Omental fat pad (tissue), 4 donors: ENCODE data around the gene TGFBR1. TPM values are rescaled to one million over a fixed set of nuclear protein-coding genes. Genes with fewer than 3 reads are reported as not detected.

Source experiments
- ATAC-seq: fragments of 150-250 bp; one replicate; pipeline ENCODE4 v1.9.1; 2016; ENCODE audit warnings: mild to moderate bottlenecking, moderate library complexity; ENCODE audit not compliant: low FRiP score
- DNase-seq: peaks from one replicate; pipeline ENCODE4 v3.0.0-alpha.2; 2019; ENCODE audit warnings: low spot score
- CTCF ChIP-seq, 3 donors: fragments of 450-650 bp; IDR thresholded peaks; one replicate each; pipeline ENCODE4 v1.5.1; 2016 to 2017; ENCODE audit warnings: antibody characterized with exemption in 3 of 3, mild to moderate bottlenecking in 3 of 3, moderate library complexity in 2 of 3
- total RNA-seq, 4 donors: library from RNA; depleted of rRNA; stranded (reverse); fragments of >200 nt; gene quantifications; one replicate each; pipeline ENCODE4 v1.1.0, GENCODE V29; 2016

TGFBR1 gene
- total RNA-seq, 4 donors from 2014 or later, result 20.9 to 35.2 (median 30.9) TPM

- ATAC-seq, result no peak
- TF ChIP-seq CTCF (IDR thresholded peaks at IDR 0.05), result no peak
- DNase-seq, result no peak
Observed at GRCh38 chr9:99060621-99061020, 44.3 kb upstream of the TGFBR1 start.

- ATAC-seq (no peak), DNase-seq (no peak)
- no peak for TF ChIP-seq CTCF (IDR thresholded peaks at IDR 0.05)
Observed at GRCh38 chr9:99062549-99062948, 42.4 kb upstream of the TGFBR1 start.

GRCh38 chr9:99063522-99063921 is 41.4 kb upstream of the TGFBR1 start:
- ATAC-seq (no peak), DNase-seq (no peak)
- no peak for TF ChIP-seq CTCF (IDR thresholded peaks at IDR 0.05)

GRCh38 chr9:99066571-99066970 is 38.3 kb upstream of the TGFBR1 start:
- DNase-seq (no peak), ATAC-seq (no peak)
- TF ChIP-seq CTCF (IDR thresholded peaks at IDR 0.05), result no peak

GRCh38 chr9:99069075-99069474 is 35.8 kb upstream of the TGFBR1 start:
- TF ChIP-seq CTCF (IDR thresholded peaks at IDR 0.05), result no peak
- no peak for ATAC-seq
- no peak for DNase-seq

- ATAC-seq (no peak), DNase-seq (no peak)
- no peak for TF ChIP-seq CTCF (IDR thresholded peaks at IDR 0.05)
Observed at GRCh38 chr9:99069546-99069945, 35.4 kb upstream of the TGFBR1 start.

GRCh38 chr9:99070681-99071080 is 34.2 kb upstream of the TGFBR1 start:
- DNase-seq (no peak), ATAC-seq (no peak)
- no peak for TF ChIP-seq CTCF (IDR thresholded peaks at IDR 0.05)
